Endothelial cell of umbilical vein (primary cell): ENCODE results near the gene ACYP2. TPM values are rescaled to one million over a fixed set of nuclear protein-coding genes. Genes with fewer than 3 reads are reported as not detected.

Source experiments
- BruUV-seq: library from RNA; stranded (reverse); fragments of 400-500 nt; replicated peaks from 2 replicates; lab custom pipeline; 2021; lab: Mats Ljungman, UMichigan
- CTCF ChIA-PET: fragments of 300-600, 350-600 bp; sonication (Branson Sonifier 250); formaldehyde crosslinking; loops from one replicate; lab custom pipeline; 2021; ENCODE audit warnings: antibody characterized with exemption, inconsistent platforms; lab: Charles Lee
- POLR2A ChIA-PET: fragments of 300-600, 350-600 bp; sonication (Branson Sonifier 250); formaldehyde crosslinking; loops from one replicate; lab custom pipeline; 2021; ENCODE audit warnings: antibody characterized with exemption, inconsistent platforms; lab: Charles Lee
- DNase-seq: peaks from one replicate; pipeline ENCODE4 v3.0.0-alpha.2; 2011; ENCODE audit warnings: low read depth, low spot score
- FAIRE-seq: peaks from 2 replicates; lab custom pipeline; 2011; peaks lifted over from hg19 to GRCh38; lab: Jason Lieb, UNC
- H2AFZ ChIP-seq: 2 replicates; pipeline ENCODE4 v1.6.0; 2012; ENCODE audit warnings: low read depth, low read length, control low read depth, inconsistent platforms
- H3K27ac ChIP-seq: 2 replicates; pipeline ENCODE4 v1.5.1; 2011; ENCODE audit warnings: low read depth, mild to moderate bottlenecking, control low read depth, low read length, moderate library complexity; ENCODE audit not compliant: insufficient read depth
- H3K27me3 ChIP-seq, 2 experiments: 2 replicates each; pipeline versions ENCODE4 v1.6.0 to v1.6.1; 2011; ENCODE audit warnings: low read length in 2 of 2, mixed read lengths in 1 of 2; ENCODE audit not compliant: control insufficient read depth in 2 of 2, insufficient read depth in 2 of 2
- H3K36me3 ChIP-seq, 2 experiments: 2 replicates in 1 of 2; 3 replicates in 1 of 2; pipeline ENCODE4 v1.5.1; 2011; ENCODE audit warnings: low read length in 2 of 2, mild to moderate bottlenecking in 1 of 2, moderate library complexity in 1 of 2; ENCODE audit not compliant: control insufficient read depth in 2 of 2, insufficient read depth in 2 of 2; ENCODE audit errors: extremely low read depth in 1 of 2
- H3K4me1 ChIP-seq: 3 replicates; pipeline ENCODE4 v1.5.1; 2011; ENCODE audit warnings: mild to moderate bottlenecking, low read length; ENCODE audit not compliant: control insufficient read depth, insufficient read depth; ENCODE audit errors: extremely low read depth
- H3K4me2 ChIP-seq: 2 replicates; pipeline ENCODE4 v1.6.1; 2011; ENCODE audit warnings: low read length, control low read depth, mixed read lengths; ENCODE audit not compliant: insufficient read depth
- H3K4me3 ChIP-seq, 3 experiments: fragments of 200-600 bp in 1 of 3; sonication (generic), shearing (Covaris generic) in 1 of 3; replicated peaks in 1 of 3; 2 replicates each; pipeline ENCODE4 v1.5.1; 2011 to 2016; ENCODE audit warnings: control low read depth in 3 of 3, low read length in 3 of 3, mild to moderate bottlenecking in 2 of 3, inconsistent platforms in 1 of 3, low read depth in 1 of 3, moderate library complexity in 1 of 3; ENCODE audit not compliant: insufficient read depth in 1 of 3
- H3K79me2 ChIP-seq: 2 replicates; pipeline ENCODE4 v1.6.0; 2012; ENCODE audit warnings: low read length, inconsistent platforms; ENCODE audit not compliant: control insufficient read depth, insufficient read depth
- H3K9ac ChIP-seq: replicated peaks from 2 replicates; pipeline ENCODE3; 2011; ENCODE audit warnings: low read length, control low read depth; ENCODE audit not compliant: insufficient read depth; ENCODE audit errors: extremely low read depth
- H3K9me1 ChIP-seq: replicated peaks from 3 replicates; pipeline ENCODE4 v1.6.0; 2011; ENCODE audit warnings: mild to moderate bottlenecking, low read length; ENCODE audit not compliant: control insufficient read depth, insufficient read depth; ENCODE audit errors: extremely low read depth
- H3K9me3 ChIP-seq: replicated peaks from 2 replicates; pipeline ENCODE4 v1.5.1; 2012; ENCODE audit warnings: low read length, inconsistent platforms; ENCODE audit not compliant: control insufficient read depth, insufficient read depth
- H4K20me1 ChIP-seq: replicated peaks from 2 replicates; pipeline ENCODE3; 2011; ENCODE audit warnings: mild to moderate bottlenecking, low read length; ENCODE audit not compliant: control insufficient read depth, insufficient read depth; ENCODE audit errors: extremely low read depth
- CTCF ChIP-seq, 2 donors: IDR thresholded peaks; 1 replicate in 1 of 2; 2 replicates in 1 of 2; pipeline ENCODE4 v1.5.1; 2011; ENCODE audit warnings: low read length in 2 of 2, mild to moderate bottlenecking in 2 of 2, moderate library complexity in 2 of 2, control low read depth in 1 of 2, inconsistent platforms in 1 of 2, low read depth in 1 of 2; ENCODE audit not compliant: insufficient read depth in 1 of 2; ENCODE audit errors: extremely low read depth in 1 of 2
- EZH2 ChIP-seq: IDR thresholded peaks from 2 replicates; pipeline ENCODE4 v1.6.1; 2012; ENCODE audit warnings: borderline replicate concordance, low read depth, mild to moderate bottlenecking, moderate library complexity, low read length, inconsistent platforms; ENCODE audit not compliant: severe bottlenecking
- FOS ChIP-seq: IDR thresholded peaks from 2 replicates; pipeline ENCODE4 v1.6.1; 2011; ENCODE audit warnings: mild to moderate bottlenecking, low read length, moderate library complexity, borderline replicate concordance; ENCODE audit not compliant: insufficient read depth
- GATA2 ChIP-seq: IDR thresholded peaks from 2 replicates; pipeline ENCODE4 v1.7.0; 2011; ENCODE audit warnings: low read depth, mild to moderate bottlenecking, moderate library complexity, mixed read lengths, low read length; ENCODE audit not compliant: insufficient read length, insufficient read depth
- JUN ChIP-seq: IDR thresholded peaks from 2 replicates; pipeline ENCODE4 v1.6.1; 2011; ENCODE audit warnings: borderline replicate concordance, low read depth; ENCODE audit not compliant: insufficient read length, insufficient read depth
- MYC ChIP-seq: IDR thresholded peaks from one replicate; pipeline ENCODE4 v1.6.1; 2011; ENCODE audit warnings: mild to moderate bottlenecking, low read depth, low read length
- POLR2A ChIP-seq: IDR thresholded peaks from 2 replicates; pipeline ENCODE4 v1.6.1; 2012; ENCODE audit warnings: low read depth, mild to moderate bottlenecking, control low read depth, low read length
- POLR2AphosphoS5 ChIP-seq: IDR thresholded peaks from 2 replicates; pipeline ENCODE4 v1.6.1; 2012; ENCODE audit warnings: low read depth, mild to moderate bottlenecking, control low read depth, low read length, moderate library complexity; ENCODE audit not compliant: insufficient read depth
- dilution Hi-C: fragments of 300-500 bp; cut with MboI; formaldehyde crosslinking; loops from one replicate; pipeline ENCODE4 v1.15.0; 2019; ENCODE audit warnings: low sequenced_read_pairs; ENCODE audit not compliant: extremely low pct_ligation_motif_present
- intact Hi-C: fragments of 100-400 bp; cut with micrococcal nuclease; formaldehyde crosslinking; loops from one replicate; pipeline ENCODE4 v1.10.0; 2022
- polyA plus RNA-seq, 4 experiments: library from polyadenylated mRNA; depleted of rRNA in 3 of 4; stranded (reverse) in 3 of 4; unstranded in 1 of 4; fragments of >200 nt; gene quantifications; 2 replicates each; pipeline versions ENCODE4 v1.2.1 to v1.2.3, GENCODE V29; 2011 to 2012; ENCODE audit warnings: missing spikeins in 1 of 4
- total RNA-seq: library from RNA; stranded (reverse); gene quantifications from 2 replicates; pipeline ENCODE4 v1.2.3, GENCODE V29; 2021
- TF ChIP-seq, protein P1 (sequence below): IDR thresholded peaks from 2 replicates; pipeline ENCODE4 v1.6.1; 2011; ENCODE audit not compliant: insufficient read depth, insufficient read length

The ACYP2 gene
- total and polyA plus RNA-seq, 2 donors (not counting 3 experiments of a cell fraction or from before 2014, with no cell fraction given), result 3.9 to 7.9 TPM

DNA sequence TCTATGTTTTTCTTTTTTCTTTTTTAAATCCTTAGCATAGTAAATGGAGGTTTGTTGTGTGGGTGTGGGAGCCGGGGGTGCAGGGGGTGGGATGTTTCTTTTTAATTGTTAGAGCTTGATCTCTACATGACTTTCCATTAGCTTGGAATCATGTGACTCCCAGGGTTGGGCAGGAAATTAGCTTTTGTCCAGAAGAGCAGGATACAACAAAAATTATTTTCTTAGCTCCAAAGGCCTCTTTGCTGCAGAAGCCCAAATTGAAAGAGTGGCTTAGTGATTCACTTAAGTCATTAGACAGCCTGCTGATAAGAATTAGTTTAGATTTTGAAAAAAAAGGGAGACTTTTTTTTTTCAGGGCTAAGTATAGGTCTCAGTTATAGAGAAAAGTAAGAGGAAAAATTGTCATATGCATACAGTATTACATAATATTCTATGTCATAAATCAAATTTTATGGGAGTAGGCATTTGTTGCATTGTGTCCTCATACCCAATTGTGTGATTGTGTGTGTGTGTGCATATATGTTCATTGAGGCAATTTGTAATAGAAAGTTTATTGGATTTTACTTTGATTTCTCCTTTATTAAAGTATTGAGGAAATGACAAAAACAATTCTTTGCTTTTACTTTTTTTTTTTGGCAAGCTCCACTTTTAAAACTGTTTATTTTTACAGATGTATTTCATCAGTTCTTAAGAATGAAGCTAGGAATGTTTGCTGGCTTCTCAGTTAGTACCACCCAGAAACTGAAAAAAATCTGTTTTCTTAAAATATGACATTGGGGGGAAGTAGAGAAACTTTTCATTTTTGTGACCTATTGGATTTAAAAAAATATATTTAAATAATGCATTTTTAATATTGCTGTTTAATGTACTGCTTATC is 93.2 kb downstream of the ACYP2 start:
- ChIA-PET POLR2A (no interaction called here), CTCF (interaction anchor here (1.3 to 2.1 kb wide), 5 partner anchors 14 to 496 kb away, joined by 3 to 6 read pairs (median 4); no protein-coding TSS in a partner anchor)
- dilution Hi-C loops (no loop called here), intact Hi-C loops (loop anchor here (5.0 to 10.0 kb wide), 3 partner anchors 209 to 496 kb away; no protein-coding TSS in a partner anchor)
- Histone ChIP-seq H3K4me3 (no peak overlapping the region), H3K79me2 (no peaks in the 10 kb centered on the region), H3K4me2 (no peak overlapping the region), H4K20me1 (no peaks in the 10 kb centered on the region), H3K36me3 (no peaks in the 10 kb centered on the region), H3K4me1 (peaks cover 7% of the 10 kb centered on the region), H3K9ac (no peak overlapping the region), H2AFZ (no peak overlapping the region), H3K9me3 (no peaks in the 10 kb centered on the region), H3K27ac (no peak overlapping the region), H3K9me1 (no peaks in the 10 kb centered on the region), H3K27me3 (no peaks in the 10 kb centered on the region)
- no TSS peak for BruUV-seq
- TF ChIP-seq CTCF (IDR thresholded peaks at IDR 0.05; ENCODE audit: extremely low read depth in 1 of 2, insufficient read depth in 1 of 2, low read depth in 1 of 2, low read length in 2 of 2), result no peak
- TF ChIP-seq GATA2, result no peak
- no peak for TF ChIP-seq MYC
- TF ChIP-seq POLR2AphosphoS5, result no peak
- no peak for TF ChIP-seq JUN
- TF ChIP-seq FOS, result no peak
- no peak for TF ChIP-seq EZH2
- TF ChIP-seq, protein P1, sequence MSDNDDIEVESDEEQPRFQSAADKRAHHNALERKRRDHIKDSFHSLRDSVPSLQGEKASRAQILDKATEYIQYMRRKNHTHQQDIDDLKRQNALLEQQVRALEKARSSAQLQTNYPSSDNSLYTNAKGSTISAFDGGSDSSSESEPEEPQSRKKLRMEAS, result no peak
- no peak for TF ChIP-seq POLR2A
- no peak for FAIRE-seq
- peak; percentile 29 for DNase-seq
